ENCODE data around the gene TMEM204. TPM values are rescaled to one million over a fixed set of nuclear protein-coding genes. Genes with fewer than 3 reads are reported as not detected.

Gene TMEM204
- polyA plus RNA-seq, 3 donors = 0.09 to 1.5 (median 1.3) TPM

- Histone ChIP-seq H4K20me1 (ENCODE audit: insufficient read depth, low read length) (no peaks in the 10 kb centered on the region), H3K9ac (ENCODE audit: insufficient read depth, low read length, poor library complexity, severe bottlenecking) (no peak overlapping the region), H3K4me2 (replicated peaks; ENCODE audit: extremely low read depth, low read length, poor library complexity, severe bottlenecking) (no peak overlapping the region), H3K36me3 (replicated peaks in 1 of 2; ENCODE audit: control insufficient read depth in 1 of 2, insufficient read depth in 2 of 2, low read length in 2 of 2) (no peaks in the 10 kb centered on the region), H3K27ac (ENCODE audit: low read depth in 1 of 2, low read length in 2 of 2) (no peak overlapping the region), H3K79me2 (ENCODE audit: insufficient read depth, low read length) (no peaks in the 10 kb centered on the region), H3K4me1 (ENCODE audit: control insufficient read depth in 1 of 2, insufficient read depth in 2 of 2, low read length in 2 of 2) (peaks cover 19 to 23% of the 10 kb centered on the region in 2 donors), H3K27me3 (ENCODE audit: control insufficient read depth in 2 of 2, insufficient read depth in 2 of 2, low read length in 2 of 2) (peaks cover 0 to 40% of the 10 kb centered on the region in 2 donors), H2AFZ (ENCODE audit: insufficient read depth, low read depth, low read length, poor library complexity, severe bottlenecking) (no peak overlapping the region), H3K9me3 (replicated peaks in 1 of 2; ENCODE audit: control insufficient read depth in 1 of 2, insufficient read depth in 1 of 2, low read length in 2 of 2) (no peaks in the 10 kb centered on the region), H3K4me3 (replicated peaks in 1 of 3; ENCODE audit: low read depth in 2 of 3, low read length in 3 of 3) (no peak overlapping the region)
- TF ChIP-seq CTCF (IDR thresholded peaks at IDR 0.05) = no peak
- no peak for DNase-seq
- peaks cover 0 to 7% (median 0%) of the 10 kb centered on the region in 7 donors for H3K9me3 Mint-ChIP-seq
- no peak overlapping the region for H3K27ac Mint-ChIP-seq
- intact Hi-C loops (cut with micrococcal nuclease) = no loop called here
- peaks cover 36 to 51% (median 41%) of the 10 kb centered on the region in 3 donors for H3K27me3 Mint-ChIP-seq (ENCODE audit: low read depth in 3 of 3)
- WGBS (ENCODE audit: insufficient coverage) = 85% methylated on average over 24 of the region's 27 CpGs
- H3K4me1 Mint-ChIP-seq = peaks cover 18% of the 10 kb centered on the region
- peaks cover 7 to 24% of the 10 kb centered on the region in 2 donors for H3K36me3 Mint-ChIP-seq
- no peak overlapping the region for H3K4me3 Mint-ChIP-seq
These were observed 3.7 kb downstream of the TMEM204 start for GRCh38 chr16:1537138-1537577.

GRCh38 chr16:1537763-1538289 lies 4.4 kb downstream of the TMEM204 start:
- Mint-ChIP-seq H3K27me3 (ENCODE audit: low read depth in 3 of 3) (peaks cover 30 to 44% (median 38%) of the 10 kb centered on the region in 3 donors), H3K27ac (peak overlapping the region in 1 of 7 donors; percentile 82), H3K36me3 (peaks cover 7 to 24% of the 10 kb centered on the region in 2 donors), H3K4me1 (peaks cover 25% of the 10 kb centered on the region), H3K9me3 (peaks cover 0 to 7% (median 0%) of the 10 kb centered on the region in 7 donors), H3K4me3 (no peak overlapping the region)
- Histone ChIP-seq H3K4me3 (replicated peaks in 1 of 3; ENCODE audit: low read depth in 2 of 3, low read length in 3 of 3) (no peak overlapping the region), H3K79me2 (ENCODE audit: insufficient read depth, low read length) (no peaks in the 10 kb centered on the region), H3K4me2 (replicated peaks; ENCODE audit: extremely low read depth, low read length, poor library complexity, severe bottlenecking) (no peak overlapping the region), H3K27ac (ENCODE audit: low read depth in 1 of 2, low read length in 2 of 2) (no peak overlapping the region), H3K9me3 (replicated peaks in 1 of 2; ENCODE audit: control insufficient read depth in 1 of 2, insufficient read depth in 1 of 2, low read length in 2 of 2) (no peaks in the 10 kb centered on the region), H3K4me1 (ENCODE audit: control insufficient read depth in 1 of 2, insufficient read depth in 2 of 2, low read length in 2 of 2) (peaks cover 26 to 29% of the 10 kb centered on the region in 2 donors), H2AFZ (ENCODE audit: insufficient read depth, low read depth, low read length, poor library complexity, severe bottlenecking) (no peak overlapping the region), H3K36me3 (replicated peaks in 1 of 2; ENCODE audit: control insufficient read depth in 1 of 2, insufficient read depth in 2 of 2, low read length in 2 of 2) (no peaks in the 10 kb centered on the region), H3K9ac (ENCODE audit: insufficient read depth, low read length, poor library complexity, severe bottlenecking) (no peak overlapping the region), H4K20me1 (ENCODE audit: insufficient read depth, low read length) (no peaks in the 10 kb centered on the region), H3K27me3 (ENCODE audit: control insufficient read depth in 2 of 2, insufficient read depth in 2 of 2, low read length in 2 of 2) (peaks cover 0 to 34% of the 10 kb centered on the region in 2 donors)
- TF ChIP-seq CTCF (IDR thresholded peaks at IDR 0.05) = no peak
- DNase-seq = no peak
- intact Hi-C loops (cut with micrococcal nuclease) = no loop called here
- 54% methylated on average over 24 of the region's 26 CpGs for WGBS (ENCODE audit: insufficient coverage)

Data from CD14-positive monocyte (primary cell).